Fibroblast of villous mesenchyme (primary cell): ENCODE data around the gene BCAS4. TPM values are rescaled to one million over a fixed set of nuclear protein-coding genes. Genes with fewer than 3 reads are reported as not detected.

Experiments used
- DNase-seq: peaks from one replicate; pipeline ENCODE4 v3.0.0-alpha.2; 2010; ENCODE audit warnings: low read depth
- H3K4me3 ChIP-seq: 2 replicates; pipeline ENCODE4 v1.5.1; 2011; ENCODE audit warnings: low read depth, mild to moderate bottlenecking, low read length
- CTCF ChIP-seq: IDR thresholded peaks from 2 replicates; pipeline ENCODE4 v1.5.1; 2012; ENCODE audit warnings: low read depth, mild to moderate bottlenecking, low read length; ENCODE audit not compliant: insufficient read depth
- total RNA-seq: library from RNA; depleted of rRNA; stranded (reverse); fragments of >200 nt; gene quantifications from 2 replicates; pipeline ENCODE4 v1.2.3, GENCODE V29; 2012

The BCAS4 gene
- total RNA-seq, 1 donor, result 7.3 TPM

GRCh38 chr20:50903353-50904051 lies 108.6 kb downstream of the BCAS4 start:
- DNase-seq, result no peak
- TF ChIP-seq CTCF, result no peak

GRCh38 chr20:50904067-50904570 lies 109.3 kb downstream of the BCAS4 start:
- DNase-seq, result no peak
- H3K4me3 ChIP-seq, result no peak overlapping the region
- TF ChIP-seq CTCF, result no peak

More at GRCh38 chr20:50903353-50904051, 108.6 kb downstream of the BCAS4 start:
- no peak overlapping the region for H3K4me3 ChIP-seq

GRCh38 chr20:50909413-50909812 lies 114.6 kb downstream of the BCAS4 start:
- no peak for DNase-seq
- TF ChIP-seq CTCF, result no peak
- no peak overlapping the region for H3K4me3 ChIP-seq

GRCh38 chr20:50911030-50911429 lies 116.2 kb downstream of the BCAS4 start:
- H3K4me3 ChIP-seq, result no peak overlapping the region
- no peak for TF ChIP-seq CTCF
- peak; percentile 76 for DNase-seq

- TF ChIP-seq CTCF, result no peak
- no peak for DNase-seq
- H3K4me3 ChIP-seq, result no peak overlapping the region
Observed at GRCh38 chr20:50911716-50912115, 116.9 kb downstream of the BCAS4 start.

GRCh38 chr20:50913690-50914375 lies 119.0 kb downstream of the BCAS4 start:
- H3K4me3 ChIP-seq, result no peak overlapping the region
- DNase-seq, result peak; percentile 71
- no peak for TF ChIP-seq CTCF

GRCh38 chr20:50915424-50915823 lies 120.6 kb downstream of the BCAS4 start:
- TF ChIP-seq CTCF, result no peak
- peak; percentile 70 for DNase-seq
- no peak overlapping the region for H3K4me3 ChIP-seq
